ENCODE measurements around the gene LRRC8D. TPM values are rescaled to one million over a fixed set of nuclear protein-coding genes. Genes with fewer than 3 reads are reported as not detected.

LRRC8D gene
- total RNA-seq, 1 experiment from 2014 or later, result 15.0 TPM

DNA sequence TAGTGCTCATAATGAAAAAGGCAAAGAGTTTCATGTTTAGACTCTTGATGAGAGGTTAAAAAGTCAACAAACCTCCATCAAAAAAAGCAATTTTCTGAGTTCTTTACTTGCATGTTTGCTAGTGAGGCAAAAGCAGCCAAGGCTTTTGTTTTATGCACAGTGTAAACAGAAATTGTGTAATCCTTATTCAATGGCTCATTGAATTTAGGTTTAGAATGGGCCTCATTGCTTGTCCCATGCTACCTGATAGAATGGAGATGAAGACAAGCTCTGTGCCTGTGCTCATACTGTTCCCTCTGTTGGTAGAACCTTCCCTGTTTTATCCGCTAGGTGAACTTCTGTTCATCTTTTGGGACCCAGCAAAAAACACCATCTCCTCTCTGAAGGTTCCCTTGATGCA is 10.0 kb upstream of the LRRC8D start:
- Histone ChIP-seq H3K4me2 (ENCODE audit: low read length) (no peak overlapping the region), H3K9me2 (ENCODE audit: insufficient read depth) (no peaks in the 10 kb centered on the region), H3K27me3 (ENCODE audit: insufficient read depth, low read length) (0 out of 2 replicates have a peak, but pooled peaks cover 7% of the 10 kb centered on the region), H3K9ac (ENCODE audit: low read length) (no peak overlapping the region), H3K4me3 (replicated peaks in 1 of 2; ENCODE audit: low read depth in 1 of 2, low read length in 2 of 2) (no peak overlapping the region), H3K9me3 (ENCODE audit: control insufficient read depth in 1 of 2, insufficient read depth in 1 of 2, low read depth in 1 of 2, low read length in 2 of 2) (no peaks in the 10 kb centered on the region), H4K20me1 (ENCODE audit: insufficient read depth) (no peaks in the 10 kb centered on the region), H3K4me1 (ENCODE audit: control insufficient read depth in 1 of 2, insufficient read depth in 2 of 2, low read length in 2 of 2) (no peaks in the 10 kb centered on the region), H3K79me2 (ENCODE audit: insufficient read depth, low read length) (no peaks in the 10 kb centered on the region), H3K27ac (ENCODE audit: low read depth, low read length) (no peak overlapping the region), H3K36me3 (ENCODE audit: control insufficient read depth in 1 of 2, insufficient read depth in 2 of 2, low read length in 2 of 2) (no peaks in the 10 kb centered on the region), H2AFZ (ENCODE audit: low read depth, low read length, poor library complexity, severe bottlenecking) (no peak overlapping the region)
- no TSS peak for BruUV-seq (replicated peaks)
- TF ChIP-seq SP1 (IDR thresholded peaks at IDR 0.05; ENCODE audit: low read depth) (no peak), FOSL1 (IDR thresholded peaks at IDR 0.05; ENCODE audit: low read depth) (no peak), SIN3A (IDR thresholded peaks at IDR 0.05; ENCODE audit: low read depth) (no peak), EZH2 (IDR thresholded peaks at IDR 0.05) (no peak), EGR1 (IDR thresholded peaks at IDR 0.05; ENCODE audit: low read depth) (no peak), EZH2phosphoT487 (IDR thresholded peaks at IDR 0.05; ENCODE audit: borderline replicate concordance) (no peak), RAD21 (IDR thresholded peaks at IDR 0.05; ENCODE audit: low read depth) (no peak), POLR2A (IDR thresholded peaks at IDR 0.05; ENCODE audit: borderline replicate concordance, extremely low read depth, insufficient read depth, insufficient read length) (no peak), POLR2AphosphoS5 (IDR thresholded peaks at IDR 0.05; ENCODE audit: low read depth, low read length) (no peak), ZFX (IDR thresholded peaks at IDR 0.05) (no peak), SRF (IDR thresholded peaks at IDR 0.05; ENCODE audit: low read depth) (no peak), ELF1 (IDR thresholded peaks at IDR 0.05; ENCODE audit: borderline replicate concordance, low read depth) (no peak), YY1 (IDR thresholded peaks at IDR 0.05; ENCODE audit: extremely low read depth, insufficient replicate concordance, low read depth, low read length) (no peak), CBX3 (IDR thresholded peaks at IDR 0.05; ENCODE audit: low read depth) (no peak)
- TF ChIP-seq, protein P1, sequence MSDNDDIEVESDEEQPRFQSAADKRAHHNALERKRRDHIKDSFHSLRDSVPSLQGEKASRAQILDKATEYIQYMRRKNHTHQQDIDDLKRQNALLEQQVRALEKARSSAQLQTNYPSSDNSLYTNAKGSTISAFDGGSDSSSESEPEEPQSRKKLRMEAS (IDR thresholded peaks at IDR 0.05), result no peak
- TF ChIP-seq, protein P2, sequence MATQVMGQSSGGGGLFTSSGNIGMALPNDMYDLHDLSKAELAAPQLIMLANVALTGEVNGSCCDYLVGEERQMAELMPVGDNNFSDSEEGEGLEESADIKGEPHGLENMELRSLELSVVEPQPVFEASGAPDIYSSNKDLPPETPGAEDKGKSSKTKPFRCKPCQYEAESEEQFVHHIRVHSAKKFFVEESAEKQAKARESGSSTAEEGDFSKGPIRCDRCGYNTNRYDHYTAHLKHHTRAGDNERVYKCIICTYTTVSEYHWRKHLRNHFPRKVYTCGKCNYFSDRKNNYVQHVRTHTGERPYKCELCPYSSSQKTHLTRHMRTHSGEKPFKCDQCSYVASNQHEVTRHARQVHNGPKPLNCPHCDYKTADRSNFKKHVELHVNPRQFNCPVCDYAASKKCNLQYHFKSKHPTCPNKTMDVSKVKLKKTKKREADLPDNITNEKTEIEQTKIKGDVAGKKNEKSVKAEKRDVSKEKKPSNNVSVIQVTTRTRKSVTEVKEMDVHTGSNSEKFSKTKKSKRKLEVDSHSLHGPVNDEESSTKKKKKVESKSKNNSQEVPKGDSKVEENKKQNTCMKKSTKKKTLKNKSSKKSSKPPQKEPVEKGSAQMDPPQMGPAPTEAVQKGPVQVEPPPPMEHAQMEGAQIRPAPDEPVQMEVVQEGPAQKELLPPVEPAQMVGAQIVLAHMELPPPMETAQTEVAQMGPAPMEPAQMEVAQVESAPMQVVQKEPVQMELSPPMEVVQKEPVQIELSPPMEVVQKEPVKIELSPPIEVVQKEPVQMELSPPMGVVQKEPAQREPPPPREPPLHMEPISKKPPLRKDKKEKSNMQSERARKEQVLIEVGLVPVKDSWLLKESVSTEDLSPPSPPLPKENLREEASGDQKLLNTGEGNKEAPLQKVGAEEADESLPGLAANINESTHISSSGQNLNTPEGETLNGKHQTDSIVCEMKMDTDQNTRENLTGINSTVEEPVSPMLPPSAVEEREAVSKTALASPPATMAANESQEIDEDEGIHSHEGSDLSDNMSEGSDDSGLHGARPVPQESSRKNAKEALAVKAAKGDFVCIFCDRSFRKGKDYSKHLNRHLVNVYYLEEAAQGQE (IDR thresholded peaks at IDR 0.05; ENCODE audit: low read depth), result no peak
- no peak for DNase-seq (ENCODE audit: low read depth, low spot score)
- no peak for ATAC-seq
- intact Hi-C loops (cut with micrococcal nuclease), result no loop called here
- ChIA-PET CTCF (no interaction called here), POLR2A (no interaction called here), RAD21 (ENCODE audit: low non-redundant PET in 1 of 2, low total read pairs in 2 of 2, uncharacterized antibody in 2 of 2, unreplicated experiment in 2 of 2) (no interaction called here)

Measured in HCT116 (cell line).